HCT116 (cell line): ENCODE data around the gene ZNF839. TPM values are rescaled to one million over a fixed set of nuclear protein-coding genes. Genes with fewer than 3 reads are reported as not detected.

Experiments
- ATAC-seq: fragments of 200-7000 bp; cut with Tn5 transposase; 2 replicates; pipeline ENCODE4 v1.9.1; 2020; ENCODE audit warnings: mild to moderate bottlenecking, moderate library complexity
- BruUV-seq: library from RNA; stranded (reverse); fragments of 400-500 nt; replicated peaks from 2 replicates; lab custom pipeline; 2021; lab: Mats Ljungman, UMichigan
- CTCF ChIA-PET: fragments of 300-600 bp; sonication (Branson Sonifier 250); formaldehyde crosslinking; loops from one replicate; lab custom pipeline; 2021; ENCODE audit warnings: antibody characterized with exemption; lab: Charles Lee
- POLR2A ChIA-PET: fragments of 300-600, 350-600 bp; sonication (Branson Sonifier 250); formaldehyde crosslinking; loops from one replicate; lab custom pipeline; 2021; ENCODE audit warnings: antibody characterized with exemption; lab: Charles Lee
- RAD21 ChIA-PET, 2 experiments: fragments of 300-600 bp; sonication (Branson Sonifier 250); formaldehyde crosslinking; loops; one replicate each; lab custom pipeline; 2023; ENCODE audit warnings: low total read pairs in 2 of 2; ENCODE audit not compliant: uncharacterized antibody in 2 of 2, unreplicated experiment in 2 of 2, low non-redundant PET in 1 of 2; lab: Charles Lee
- DNase-seq: peaks from one replicate; pipeline ENCODE4 v3.0.0-alpha.2; 2010; ENCODE audit warnings: low read depth, low spot score
- H2AFZ ChIP-seq: fragments of 200-600 bp; shearing (Covaris generic), sonication (generic); 2 replicates; pipeline ENCODE4 v1.6.1; 2017; ENCODE audit warnings: low read depth, mixed run types, mixed read lengths, antibody characterized with exemption, low read length; ENCODE audit not compliant: poor library complexity, severe bottlenecking
- H3K27ac ChIP-seq: 2 replicates; pipeline ENCODE4 v1.5.1; 2012; ENCODE audit warnings: low read depth, low read length
- H3K27me3 ChIP-seq: fragments of 200-600 bp; sonication (generic); 2 replicates; pipeline ENCODE4 v1.6.1; 2016; ENCODE audit warnings: mixed run types, low read length, mixed read lengths; ENCODE audit not compliant: insufficient read depth
- H3K36me3 ChIP-seq, 2 experiments: fragments of 200-500 bp in 1 of 2; fragments of 200-600 bp in 1 of 2; sonication (Bioruptor generic) in 1 of 2; sonication (generic) in 1 of 2; 2 replicates each; pipeline versions ENCODE4 v1.5.1 to v1.6.1; 2014 to 2016; ENCODE audit warnings: low read length in 2 of 2, inconsistent platforms in 1 of 2, mixed read lengths in 1 of 2, mixed run types in 1 of 2; ENCODE audit not compliant: insufficient read depth in 2 of 2, control insufficient read depth in 1 of 2
- H3K4me1 ChIP-seq, 2 experiments: fragments of 200-600 bp in 1 of 2; sonication (generic) in 1 of 2; 2 replicates each; pipeline versions ENCODE4 v1.5.1 to v1.6.1; 2012 to 2017; ENCODE audit warnings: low read length in 2 of 2, inconsistent platforms in 1 of 2, mild to moderate bottlenecking in 1 of 2, mixed read lengths in 1 of 2, mixed run types in 1 of 2, moderate library complexity in 1 of 2; ENCODE audit not compliant: insufficient read depth in 2 of 2, control insufficient read depth in 1 of 2
- H3K4me2 ChIP-seq: fragments of 200-600 bp; sonication (generic); 2 replicates; pipeline ENCODE4 v1.6.1; 2017; ENCODE audit warnings: mixed run types, low read length, mixed read lengths
- H3K4me3 ChIP-seq, 2 experiments: fragments of 200-600 bp in 1 of 2; sonication (generic) in 1 of 2; replicated peaks in 1 of 2; 2 replicates each; pipeline ENCODE4 v1.5.1; 2011 to 2016; ENCODE audit warnings: low read length in 2 of 2, control low read depth in 1 of 2, low read depth in 1 of 2, mild to moderate bottlenecking in 1 of 2, mixed read lengths in 1 of 2, mixed run types in 1 of 2
- H3K79me2 ChIP-seq: fragments of 200-600 bp; sonication (generic); 2 replicates; pipeline ENCODE4 v1.6.1; 2017; ENCODE audit warnings: mild to moderate bottlenecking, mixed run types, low read length, moderate library complexity, mixed read lengths; ENCODE audit not compliant: insufficient read depth
- H3K9ac ChIP-seq: fragments of 200-600 bp; sonication (generic); 2 replicates; pipeline ENCODE4 v1.6.1; 2016; ENCODE audit warnings: low read length, mixed read lengths
- H3K9me2 ChIP-seq: fragments of 200-600 bp; sonication (generic), shearing (Covaris generic); 2 replicates; pipeline ENCODE4 v1.6.1; 2017; ENCODE audit warnings: mixed run types, mild to moderate bottlenecking, moderate library complexity; ENCODE audit not compliant: insufficient read depth
- H3K9me3 ChIP-seq, 2 experiments: fragments of 200-500 bp in 1 of 2; fragments of 200-600 bp in 1 of 2; sonication (Bioruptor generic) in 1 of 2; sonication (generic) in 1 of 2; 2 replicates each; pipeline ENCODE4 v1.6.1; 2014 to 2017; ENCODE audit warnings: low read length in 2 of 2, mixed read lengths in 2 of 2, inconsistent platforms in 1 of 2, low read depth in 1 of 2, mild to moderate bottlenecking in 1 of 2, mixed run types in 1 of 2, moderate library complexity in 1 of 2; ENCODE audit not compliant: control insufficient read depth in 1 of 2, insufficient read depth in 1 of 2
- H4K20me1 ChIP-seq: fragments of 200-600 bp; sonication (generic), shearing (Covaris generic); 2 replicates; pipeline ENCODE4 v1.6.1; 2017; ENCODE audit warnings: mixed run types, mild to moderate bottlenecking, moderate library complexity; ENCODE audit not compliant: insufficient read depth
- EZH2phosphoT487 ChIP-seq: fragments of 200-600 bp; IDR thresholded peaks from 2 replicates; pipeline ENCODE4 v1.6.1; 2018; ENCODE audit warnings: antibody characterized with exemption, borderline replicate concordance
- JUND ChIP-seq: IDR thresholded peaks from 2 replicates; pipeline ENCODE4 v1.6.1; 2012
- POLR2A ChIP-seq: IDR thresholded peaks from 2 replicates; pipeline ENCODE4 v1.7.0; 2011; ENCODE audit warnings: borderline replicate concordance; ENCODE audit not compliant: insufficient read depth, insufficient read length; ENCODE audit errors: extremely low read depth
- RAD21 ChIP-seq: IDR thresholded peaks from 2 replicates; pipeline ENCODE4 v1.6.1; 2012; ENCODE audit warnings: low read depth, mild to moderate bottlenecking
- SRF ChIP-seq: IDR thresholded peaks from 2 replicates; pipeline ENCODE4 v1.6.1; 2012; ENCODE audit warnings: low read depth
- YY1 ChIP-seq: IDR thresholded peaks from 2 replicates; pipeline ENCODE4 v1.6.1; 2011; ENCODE audit warnings: low read length, low read depth, moderate library complexity, mild to moderate bottlenecking; ENCODE audit not compliant: insufficient replicate concordance; ENCODE audit errors: extremely low read depth
- ZFX ChIP-seq: fragments of 450-650 bp; IDR thresholded peaks from 2 replicates; pipeline ENCODE4 v1.6.1; 2017
- intact Hi-C: fragments of 100-400 bp; cut with micrococcal nuclease; formaldehyde crosslinking; loops from 2 replicates; pipeline ENCODE4 v1.10.0; 2022
- total RNA-seq: library from RNA; stranded (reverse); gene quantifications from one replicate; pipeline ENCODE4 v1.2.1, GENCODE V29; 2021; ENCODE audit not compliant: unreplicated experiment

Gene ZNF839
- total RNA-seq, 1 experiment from 2014 or later = 17.7 TPM

DNA sequence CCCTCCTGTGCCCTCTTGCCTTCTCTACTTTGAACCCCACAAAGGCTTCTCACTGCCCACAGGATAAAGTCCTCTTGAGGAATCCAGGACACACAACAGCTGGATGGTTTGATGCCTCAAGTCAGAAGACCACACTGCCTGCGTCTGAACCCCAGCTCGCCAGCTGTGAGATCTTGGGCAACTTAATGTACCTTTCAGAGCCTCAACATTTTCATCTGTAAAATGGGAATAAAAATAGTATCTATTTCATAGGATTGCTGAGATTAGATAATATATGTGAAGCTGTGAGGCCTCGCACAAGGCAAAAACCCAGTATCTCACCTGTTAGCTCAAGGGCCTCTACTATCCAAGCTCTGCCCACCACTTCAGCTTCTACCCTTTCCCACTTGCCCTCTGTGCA, 40.8 kb downstream of the ZNF839 start:
- Histone ChIP-seq H3K4me2 (no peak overlapping the region), H4K20me1 (no peaks in the 10 kb centered on the region), H3K9me3 (no peaks in the 10 kb centered on the region), H3K27me3 (no peaks in the 10 kb centered on the region), H2AFZ (no peak overlapping the region), H3K9me2 (no peaks in the 10 kb centered on the region), H3K36me3 (peaks cover 11% of the 10 kb centered on the region in 2 experiments; a peak in 3 of 4 replicates), H3K9ac (no peak overlapping the region), H3K4me1 (peaks cover 11 to 15% of the 10 kb centered on the region in 2 experiments; a peak in 3 of 4 replicates), H3K27ac (no peak overlapping the region), H3K79me2 (peaks cover 24% of the 10 kb centered on the region), H3K4me3 (no peak overlapping the region)
- BruUV-seq = no TSS peak
- ChIA-PET RAD21 (no interaction called here), CTCF (no interaction called here), POLR2A (no interaction called here)
- ATAC-seq (no peak), DNase-seq (no peak)
- intact Hi-C loops = no loop called here
- no peak for TF ChIP-seq YY1
- no peak for TF ChIP-seq ZFX
- no peak for TF ChIP-seq POLR2A
- TF ChIP-seq EZH2phosphoT487 = no peak
- TF ChIP-seq SRF = no peak
- TF ChIP-seq RAD21 = no peak
- no peak for TF ChIP-seq JUND

- Histone ChIP-seq H3K27ac (peak overlapping the region; percentile 39; the same call in 1 of the 2 replicates), H3K4me3 (peak overlapping the region; percentile 68 to 73), H2AFZ (no peak overlapping the region), H3K36me3 (peaks cover 11% of the 10 kb centered on the region in 2 experiments; a peak in 3 of 4 replicates), H3K4me2 (peak overlapping the region; percentile 95), H3K9me2 (no peaks in the 10 kb centered on the region), H3K27me3 (no peaks in the 10 kb centered on the region), H3K9me3 (no peaks in the 10 kb centered on the region), H3K4me1 (peaks cover 11 to 15% of the 10 kb centered on the region in 2 experiments; a peak in 3 of 4 replicates), H3K9ac (peak overlapping the region; percentile 76), H3K79me2 (peaks cover 24% of the 10 kb centered on the region), H4K20me1 (no peaks in the 10 kb centered on the region)
- no peak for ATAC-seq
- CTCF ChIA-PET = no interaction called here
- POLR2A ChIA-PET = no interaction called here
- RAD21 ChIA-PET = no interaction called here
- no peak for DNase-seq
- no peak for TF ChIP-seq ZFX
- intact Hi-C loops = no loop called here
- TSS peak; percentile 81 for BruUV-seq
Observed at GRCh38 chr14:102362084-102362483, 42.5 kb downstream of the ZNF839 start.
